Measurements from ENCODE around the gene MAP2K6. TPM values are rescaled to one million over a fixed set of nuclear protein-coding genes. Genes with fewer than 3 reads are reported as not detected.

MAP2K6 gene
- polyA plus RNA-seq, 1 experiment = 1.2 TPM

DNA sequence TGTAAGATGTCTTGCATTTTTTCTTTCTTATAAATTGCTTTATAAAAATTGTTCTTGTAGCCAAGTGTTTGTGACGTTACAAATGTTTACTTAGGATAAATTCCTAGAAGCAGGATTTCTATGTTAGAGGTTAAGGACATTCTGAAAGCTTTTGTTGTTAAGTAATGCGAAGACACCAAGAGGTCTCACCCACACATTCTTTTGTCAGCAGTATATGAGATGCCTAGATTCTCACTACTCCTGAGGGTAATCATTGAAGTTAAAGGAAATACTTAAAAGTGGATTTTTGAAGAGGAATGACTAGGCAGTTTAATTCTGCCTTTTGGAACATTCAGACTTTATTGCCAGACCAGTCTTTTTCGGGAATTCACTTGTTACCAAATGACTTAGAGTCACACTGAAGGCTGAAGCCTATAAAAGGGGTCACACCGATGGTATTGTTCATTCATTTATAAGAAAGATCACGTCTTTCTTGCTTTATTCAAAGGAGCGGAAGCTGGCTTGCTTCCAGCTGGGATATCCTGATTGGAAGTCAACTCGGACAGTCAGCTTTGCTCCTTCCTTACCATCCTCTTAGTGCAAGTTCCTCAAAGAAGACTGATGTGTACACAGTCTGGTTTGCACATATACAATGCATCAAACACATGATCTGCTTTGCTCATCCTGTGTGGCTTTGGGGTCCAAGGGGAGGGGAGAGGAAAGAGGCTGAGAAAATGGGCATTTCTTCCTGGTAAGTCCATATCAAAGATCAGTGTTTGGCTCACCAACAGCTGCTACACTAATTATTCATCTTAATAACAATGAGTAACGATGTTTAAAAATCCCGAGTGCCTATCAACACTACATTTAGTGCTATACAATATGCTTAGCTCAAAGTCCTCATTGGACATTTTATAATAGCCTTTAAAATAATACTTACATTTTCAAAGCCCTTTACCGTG lies 160.0 kb downstream of the MAP2K6 start:
- DNase-seq (ENCODE audit: low read depth) = peak; percentile 25
- ChIA-PET CTCF (interaction anchor here (1.0 to 2.3 kb wide), 6 partner anchors 13 to 570 kb away, joined by 3 to 9 read pairs (median 4); no protein-coding TSS in a partner anchor), POLR2A (no interaction called here)

GRCh38 chr17:69575346-69575761 lies 160.9 kb downstream of the MAP2K6 start:
- POLR2A ChIA-PET = no interaction called here
- no peak for TF ChIP-seq CTCF (IDR thresholded peaks at IDR 0.05; ENCODE audit: insufficient read depth, low read depth, low read length)
- Histone ChIP-seq H3K4me3 (ENCODE audit: low read depth, low read length) (no peak overlapping the region), H3K27me3 (ENCODE audit: control insufficient read depth, insufficient read depth, low read length) (no peaks in the 10 kb centered on the region), H3K36me3 (ENCODE audit: control insufficient read depth, insufficient read depth, low read length) (no peaks in the 10 kb centered on the region)
- peak; percentile 62 for DNase-seq (ENCODE audit: low read depth)
- CTCF ChIA-PET = interaction anchor here (1.2 to 2.3 kb wide), 5 partner anchors 32 to 573 kb away, joined by 3 to 9 read pairs (median 4); no protein-coding TSS in a partner anchor

More for the DNA sequence above, 160.0 kb downstream of the MAP2K6 start:
- H3K27me3 ChIP-seq (ENCODE audit: control insufficient read depth, insufficient read depth, low read length) = no peaks in the 10 kb centered on the region
- no peak overlapping the region for H3K4me3 ChIP-seq (ENCODE audit: low read depth, low read length)
- H3K36me3 ChIP-seq (ENCODE audit: control insufficient read depth, insufficient read depth, low read length) = no peaks in the 10 kb centered on the region
- TF ChIP-seq CTCF (IDR thresholded peaks at IDR 0.05; ENCODE audit: insufficient read depth, low read depth, low read length) = no peak

GRCh38 chr17:69577098-69577497 lies 162.6 kb downstream of the MAP2K6 start:
- TF ChIP-seq CTCF (IDR thresholded peaks at IDR 0.05; ENCODE audit: insufficient read depth, low read depth, low read length) = no peak
- POLR2A ChIA-PET = no interaction called here
- DNase-seq (ENCODE audit: low read depth) = no peak
- CTCF ChIA-PET = interaction anchor here (1.7 to 2.3 kb wide), 2 partner anchors 32 to 571 kb away, joined by 3 to 6 read pairs; no protein-coding TSS in a partner anchor
- H3K27me3 ChIP-seq (ENCODE audit: control insufficient read depth, insufficient read depth, low read length) = no peaks in the 10 kb centered on the region
- no peak overlapping the region for H3K4me3 ChIP-seq (ENCODE audit: low read depth, low read length)
- no peaks in the 10 kb centered on the region for H3K36me3 ChIP-seq (ENCODE audit: control insufficient read depth, insufficient read depth, low read length)

GRCh38 chr17:69578385-69578936 lies 164.0 kb downstream of the MAP2K6 start:
- Histone ChIP-seq H3K36me3 (ENCODE audit: control insufficient read depth, insufficient read depth, low read length) (no peaks in the 10 kb centered on the region), H3K4me3 (ENCODE audit: low read depth, low read length) (no peak overlapping the region), H3K27me3 (ENCODE audit: control insufficient read depth, insufficient read depth, low read length) (no peaks in the 10 kb centered on the region)
- ChIA-PET CTCF (no interaction called here), POLR2A (no interaction called here)
- DNase-seq (ENCODE audit: low read depth) = no peak
- no peak for TF ChIP-seq CTCF (IDR thresholded peaks at IDR 0.05; ENCODE audit: insufficient read depth, low read depth, low read length)
